ENCODE results near the gene SIM1.

The SIM1 gene, protein sequence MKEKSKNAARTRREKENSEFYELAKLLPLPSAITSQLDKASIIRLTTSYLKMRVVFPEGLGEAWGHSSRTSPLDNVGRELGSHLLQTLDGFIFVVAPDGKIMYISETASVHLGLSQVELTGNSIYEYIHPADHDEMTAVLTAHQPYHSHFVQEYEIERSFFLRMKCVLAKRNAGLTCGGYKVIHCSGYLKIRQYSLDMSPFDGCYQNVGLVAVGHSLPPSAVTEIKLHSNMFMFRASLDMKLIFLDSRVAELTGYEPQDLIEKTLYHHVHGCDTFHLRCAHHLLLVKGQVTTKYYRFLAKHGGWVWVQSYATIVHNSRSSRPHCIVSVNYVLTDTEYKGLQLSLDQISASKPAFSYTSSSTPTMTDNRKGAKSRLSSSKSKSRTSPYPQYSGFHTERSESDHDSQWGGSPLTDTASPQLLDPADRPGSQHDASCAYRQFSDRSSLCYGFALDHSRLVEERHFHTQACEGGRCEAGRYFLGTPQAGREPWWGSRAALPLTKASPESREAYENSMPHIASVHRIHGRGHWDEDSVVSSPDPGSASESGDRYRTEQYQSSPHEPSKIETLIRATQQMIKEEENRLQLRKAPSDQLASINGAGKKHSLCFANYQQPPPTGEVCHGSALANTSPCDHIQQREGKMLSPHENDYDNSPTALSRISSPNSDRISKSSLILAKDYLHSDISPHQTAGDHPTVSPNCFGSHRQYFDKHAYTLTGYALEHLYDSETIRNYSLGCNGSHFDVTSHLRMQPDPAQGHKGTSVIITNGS

DNA sequence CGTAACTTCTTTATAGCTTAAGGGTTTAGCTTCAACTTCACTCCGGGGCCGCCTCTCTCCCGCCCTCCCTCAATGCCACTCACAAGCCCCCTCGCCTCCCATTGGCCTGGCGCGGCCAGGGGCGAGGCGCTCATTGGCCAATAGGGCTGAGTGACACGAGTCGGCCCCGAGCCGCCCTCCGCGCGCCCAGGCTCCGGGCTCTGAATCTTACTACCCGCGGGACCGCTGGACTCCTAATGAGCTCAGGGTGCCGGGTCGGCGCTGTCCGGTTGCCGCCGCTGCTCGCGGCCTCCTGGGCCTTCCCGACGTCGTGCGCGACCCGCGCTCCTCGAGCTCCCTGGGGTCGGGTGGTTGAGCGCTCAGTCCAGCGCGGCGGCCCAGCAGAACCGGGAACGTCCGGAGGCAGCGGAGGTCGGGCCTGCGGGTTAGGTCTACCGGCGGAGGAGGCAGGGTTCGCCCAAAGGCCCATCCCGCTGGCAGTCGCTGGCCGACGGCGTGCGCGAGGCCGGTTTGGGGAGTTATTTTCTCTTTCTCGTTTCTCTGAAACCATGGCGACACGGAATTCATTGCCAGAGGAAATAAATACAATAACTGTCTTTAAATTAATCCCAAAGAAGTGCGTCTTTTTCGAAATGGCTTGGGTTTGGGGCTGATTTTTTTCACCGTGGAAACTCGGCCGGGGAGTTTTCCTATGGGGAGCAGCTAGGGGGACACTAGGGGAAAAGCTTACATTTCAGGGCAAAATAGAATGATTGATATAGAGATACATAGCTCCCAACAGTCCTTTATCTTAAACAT is at the start of gene SIM1:
SIM1 (minus strand) TSS at position 19 of the 798 bp plus-strand sequence. CDS start 1,453 bp downstream, outside the sequence.
- no peak for DNase-seq

DNA sequence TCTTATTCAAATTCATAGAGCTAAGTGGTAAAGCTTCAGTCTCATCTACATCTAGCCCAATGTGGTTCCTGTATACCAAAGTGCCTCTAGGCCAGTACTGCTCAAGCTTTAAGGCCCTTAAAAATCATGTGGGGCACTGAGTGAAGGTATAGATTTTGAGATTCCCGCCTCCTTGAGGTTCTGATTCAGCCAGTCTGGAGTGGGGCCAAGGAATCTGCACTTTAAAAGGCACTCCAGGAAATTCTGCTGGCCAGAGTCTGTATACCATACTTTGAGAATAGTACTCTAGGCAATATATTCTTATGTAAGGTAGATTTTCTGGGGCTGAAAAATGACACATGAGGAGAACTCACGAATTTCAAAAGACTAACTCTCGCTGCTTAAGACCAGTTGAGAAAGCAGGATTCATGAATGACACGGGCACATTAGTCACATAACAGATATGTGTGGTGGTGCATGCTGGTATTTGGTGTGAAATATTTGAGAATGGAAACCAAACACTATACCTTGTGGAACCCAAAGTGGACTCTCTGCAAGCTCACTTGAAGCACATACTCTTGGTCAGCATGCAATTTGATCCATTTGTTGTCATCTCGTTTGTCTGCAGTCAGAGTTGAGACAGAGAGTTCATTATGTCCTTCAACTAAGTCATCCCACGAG is 47.6 kb upstream of the SIM1 start:
- DNase-seq, result no peak

DNA sequence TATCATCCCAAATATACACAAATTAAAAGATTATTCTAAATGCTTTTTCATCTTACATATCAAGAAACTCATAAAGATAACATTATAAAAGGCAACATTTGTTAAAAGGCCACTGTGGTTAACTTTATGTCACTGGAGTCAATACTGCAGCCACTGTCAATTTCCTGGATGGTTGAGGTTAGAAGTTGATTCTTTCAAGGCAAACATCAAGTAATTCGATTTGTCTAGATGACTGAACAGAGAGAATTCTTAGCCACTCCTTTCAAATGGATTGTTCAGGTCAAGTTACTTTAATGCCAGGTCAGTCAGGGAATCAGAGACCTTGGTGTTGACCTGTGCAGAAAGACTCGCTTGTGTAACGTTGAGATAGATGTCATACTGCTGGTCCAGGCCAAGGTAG is 44.4 kb upstream of the SIM1 start:
- DNase-seq, result no peak

DNA sequence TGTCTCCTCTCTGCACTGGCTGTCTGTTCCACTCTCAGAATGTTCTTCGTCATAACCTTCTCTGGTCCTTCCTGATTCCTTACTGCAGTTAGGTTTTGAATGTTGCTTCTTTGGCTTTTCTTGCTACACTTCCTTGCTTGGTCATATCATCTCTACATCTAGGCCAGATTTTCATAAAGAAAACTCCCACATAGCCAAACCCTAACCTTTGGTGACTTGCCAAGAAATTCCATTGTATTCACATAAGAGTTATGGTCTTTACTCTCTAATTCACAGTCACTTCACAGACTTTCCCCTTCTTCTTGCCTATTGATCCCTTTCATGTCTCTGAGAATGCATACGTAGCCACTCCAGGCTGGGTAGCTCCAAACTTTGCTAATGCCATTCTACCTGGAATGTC is 41.9 kb upstream of the SIM1 start:
- no peak for DNase-seq

DNA sequence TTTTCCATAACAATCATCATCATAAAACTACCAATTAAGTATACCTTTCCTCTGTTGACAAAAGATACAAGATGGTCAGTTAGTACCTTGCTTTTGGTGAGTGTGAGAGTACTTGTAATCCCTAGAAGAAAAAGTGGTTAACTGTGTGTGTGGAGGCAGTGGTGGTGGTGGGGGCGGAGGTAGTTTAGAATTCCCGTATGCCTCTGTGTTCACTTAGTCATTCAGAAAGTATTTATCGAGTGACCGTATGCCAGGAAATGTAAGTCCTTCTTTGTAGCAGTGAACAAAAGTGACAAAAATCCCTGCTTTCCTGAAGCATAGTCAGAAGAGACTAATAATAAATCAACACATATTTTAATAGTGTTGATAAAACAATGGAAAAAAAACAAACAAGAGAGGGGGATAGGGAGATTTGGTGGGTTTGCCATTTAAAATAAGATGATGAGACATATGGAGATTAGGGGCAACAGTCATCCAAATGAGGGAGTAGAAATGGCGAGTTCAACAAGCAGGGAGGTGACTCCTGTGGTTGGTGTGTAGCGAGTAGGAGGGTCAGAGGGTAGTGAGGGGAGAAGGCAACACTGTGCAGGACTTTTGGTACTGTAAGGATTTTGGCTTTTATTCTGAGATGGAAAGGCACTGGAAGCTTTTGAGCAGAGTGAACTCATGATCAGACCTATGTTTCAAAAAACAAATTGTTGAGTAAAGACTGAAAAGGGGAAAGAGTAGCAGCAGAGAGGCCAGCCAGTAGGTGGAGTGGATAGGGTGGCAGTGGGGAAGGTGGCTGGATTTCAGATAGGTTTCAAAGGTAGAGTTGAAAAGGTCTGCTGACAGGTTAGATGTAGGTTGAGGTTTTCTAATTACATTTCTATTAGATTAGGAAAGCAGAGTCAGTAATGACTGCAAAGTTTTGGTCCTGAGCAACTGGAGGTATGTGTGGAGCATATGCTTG is 40.3 kb upstream of the SIM1 start:
- DNase-seq, result no peak

DNA sequence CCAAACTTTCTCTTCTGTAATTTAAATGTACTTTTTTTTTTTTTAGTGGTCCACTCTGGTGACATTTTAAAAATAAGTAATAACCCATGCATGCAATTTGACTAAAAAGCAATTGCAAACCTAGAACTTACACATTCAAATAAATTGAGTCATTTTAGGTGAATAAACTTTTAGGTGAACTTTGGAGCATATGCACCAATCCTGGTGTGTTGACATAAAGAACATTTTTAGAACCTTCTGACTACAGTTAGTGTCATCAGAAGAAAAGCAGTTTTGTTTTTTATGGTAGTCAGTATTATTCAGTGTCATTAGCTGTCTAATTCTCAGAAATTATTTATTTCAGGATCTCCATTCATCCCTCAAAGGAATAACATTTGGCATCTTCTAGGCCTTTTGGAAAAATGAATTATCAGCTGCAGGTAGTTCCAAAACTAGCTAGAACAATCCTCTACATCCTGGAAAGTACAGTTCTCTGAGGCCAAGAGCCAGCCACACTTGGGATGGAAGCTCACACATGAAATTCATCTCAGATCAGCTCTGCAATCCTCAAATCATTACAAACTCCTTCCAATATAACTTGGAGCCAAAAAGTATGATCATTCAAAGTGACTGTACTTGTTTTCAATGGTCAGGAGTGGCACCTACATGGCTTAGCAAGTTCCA is 38.5 kb upstream of the SIM1 start:
- no peak for DNase-seq

DNA sequence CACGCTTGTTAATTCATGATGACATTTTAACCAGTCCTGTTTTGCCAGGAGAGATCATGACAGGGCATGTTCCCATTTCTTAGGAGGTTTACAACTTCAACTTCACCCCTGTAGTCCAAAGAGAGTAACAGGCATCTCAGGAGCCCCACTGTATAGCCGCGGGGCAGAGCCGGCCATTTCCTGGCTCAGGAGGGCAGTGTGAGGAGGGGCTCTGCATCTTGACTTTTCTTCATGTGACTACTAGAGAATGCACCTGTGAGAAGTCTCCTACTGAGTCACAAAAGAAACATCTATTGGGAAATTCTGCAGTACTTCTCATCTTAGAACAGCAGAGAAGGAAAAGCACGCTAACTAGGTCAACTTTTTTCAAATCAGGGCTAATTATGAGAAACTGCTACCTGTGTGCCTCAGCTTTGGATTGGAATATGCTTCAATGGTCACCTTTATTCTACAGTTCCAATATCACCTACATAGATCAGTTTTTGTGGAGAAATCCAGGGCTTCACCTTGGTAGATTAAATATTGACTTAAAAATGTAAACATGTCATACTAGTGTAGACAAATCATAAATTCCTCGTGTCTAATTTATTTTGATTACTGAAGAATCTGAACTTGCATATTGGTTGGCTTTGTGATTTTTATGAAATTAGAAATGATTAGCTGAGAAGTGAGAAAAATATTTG is 28.6 kb upstream of the SIM1 start:
- no peak for DNase-seq

DNA sequence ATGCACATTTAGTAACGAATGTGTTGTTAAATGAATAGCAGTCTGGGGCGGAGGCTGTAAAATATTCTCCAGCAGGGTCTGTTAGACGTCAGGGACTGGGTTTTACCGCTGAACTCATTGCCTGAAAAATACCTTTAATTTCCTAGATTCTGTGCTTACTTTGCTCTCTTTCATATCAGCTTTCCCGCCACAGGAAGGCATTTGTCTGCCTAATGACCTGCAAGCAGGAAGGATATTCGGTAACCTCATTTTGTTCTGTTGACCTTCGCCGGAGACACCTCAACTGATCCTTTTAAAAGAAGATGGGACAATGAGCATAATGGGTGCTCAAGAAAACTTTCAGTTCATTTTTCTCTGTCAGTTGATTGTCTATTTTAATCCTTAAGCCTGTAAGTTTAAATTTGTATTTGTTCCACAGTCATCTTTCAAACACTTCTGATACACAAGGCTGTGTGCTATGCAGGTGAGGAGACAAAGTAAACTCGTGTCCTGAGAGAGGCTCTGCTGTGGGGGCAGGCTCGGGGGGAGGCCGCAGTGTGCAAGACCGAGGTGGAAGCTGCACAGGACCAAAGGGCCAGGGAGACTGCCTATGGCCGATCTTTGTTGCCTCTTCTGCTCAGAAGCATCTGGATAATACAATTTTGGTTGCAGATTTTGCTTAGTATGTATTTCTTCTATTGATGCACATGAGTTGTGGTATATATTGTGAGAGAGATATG is 27.4 kb upstream of the SIM1 start:
- no peak for DNase-seq

DNA sequence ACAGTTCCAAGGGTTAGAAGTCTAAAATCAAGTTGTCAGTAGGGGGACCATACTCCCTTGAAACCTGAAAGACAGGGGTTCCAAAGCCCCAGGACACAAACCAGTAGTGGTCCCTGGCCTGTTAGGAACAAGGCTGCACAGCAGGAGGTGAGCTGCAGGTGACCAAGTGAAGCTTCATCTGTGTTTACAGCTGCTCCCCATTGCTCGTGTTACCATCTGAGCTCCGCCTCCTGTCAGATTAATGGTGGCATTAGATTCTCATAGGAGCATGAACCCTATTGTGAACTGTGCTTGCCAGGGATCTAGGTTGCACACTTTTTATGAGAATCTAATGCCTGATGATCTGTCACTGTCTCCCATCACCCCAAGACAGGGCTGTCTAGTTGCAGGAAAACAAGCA is 25.3 kb upstream of the SIM1 start:
- DNase-seq, result no peak

DNA sequence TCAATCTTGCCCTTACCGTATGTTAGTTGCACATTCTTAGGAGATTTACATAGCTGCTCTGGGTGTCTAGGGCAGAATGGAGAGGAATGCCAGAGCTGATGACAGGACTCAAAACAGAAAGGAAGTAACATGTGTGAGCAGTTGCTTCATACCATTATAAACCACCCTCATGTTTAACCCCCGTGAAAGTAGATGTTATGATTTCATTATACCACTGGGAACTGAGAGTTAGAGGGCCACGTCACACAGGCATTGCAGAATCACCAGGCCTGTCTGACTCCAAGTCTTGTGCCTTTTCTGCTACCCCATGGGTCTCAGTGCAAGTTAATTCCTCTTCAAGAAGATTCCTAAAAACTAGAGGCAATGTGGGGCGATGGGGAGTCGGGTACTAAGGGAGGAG is 23.5 kb upstream of the SIM1 start:
- no peak for DNase-seq

DNA sequence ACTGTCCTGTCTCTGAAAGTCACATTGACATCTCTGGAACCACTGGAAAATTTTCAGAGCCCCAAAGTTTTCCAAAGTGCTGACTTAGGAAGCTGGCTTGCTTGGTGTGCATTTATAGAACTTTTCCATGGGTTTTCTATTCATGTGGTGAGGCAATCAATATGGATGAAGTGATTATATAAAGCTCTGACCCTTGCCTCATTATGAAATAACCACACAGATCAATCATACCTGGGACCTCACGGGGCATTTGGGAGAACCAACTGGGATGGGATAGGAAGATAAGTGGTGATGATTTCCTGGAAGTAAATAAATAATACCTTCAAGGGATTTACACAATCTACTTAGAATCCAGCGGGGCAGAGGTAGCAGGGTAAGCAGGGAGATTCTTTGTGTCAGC is 22.9 kb upstream of the SIM1 start:
- no peak for DNase-seq

DNA sequence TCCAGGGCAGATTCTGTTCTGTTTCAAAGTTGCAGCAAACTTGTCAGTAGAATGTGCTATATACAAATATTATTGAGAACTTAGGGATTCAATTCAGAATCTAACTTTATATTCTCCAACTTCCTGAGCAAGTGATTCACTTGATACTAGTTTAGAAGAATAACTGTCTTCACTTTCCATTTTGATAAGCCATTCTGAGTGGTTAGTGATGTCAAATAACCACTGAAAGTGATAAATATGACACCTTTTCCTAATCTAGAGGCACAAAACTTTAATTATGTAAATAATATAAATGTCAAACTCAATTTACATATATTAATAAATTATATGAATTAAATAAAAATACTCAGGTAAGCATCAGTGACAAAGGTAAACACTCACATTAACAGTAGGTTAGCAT is 20.5 kb upstream of the SIM1 start:
- DNase-seq, result no peak

DNA sequence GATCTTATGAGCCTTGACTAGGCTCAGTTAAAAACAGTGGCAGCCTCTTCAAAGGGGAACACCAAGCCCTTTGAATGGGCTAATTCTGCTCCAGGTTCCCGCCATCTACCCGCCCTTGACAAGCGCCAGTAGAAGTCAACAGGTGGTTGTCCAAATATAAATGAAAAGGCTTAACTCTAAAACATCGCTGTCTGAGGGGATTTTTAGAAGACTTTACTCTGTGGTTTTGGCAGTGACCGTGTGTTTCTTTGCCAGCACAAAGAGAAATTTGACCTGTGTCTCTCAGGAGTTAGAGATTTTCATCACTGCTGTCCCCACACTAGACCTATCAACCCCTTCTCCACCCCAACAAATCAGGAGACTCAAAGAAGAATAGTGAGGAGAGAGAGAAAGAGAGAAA is 19.8 kb upstream of the SIM1 start:
- DNase-seq, result no peak

DNA sequence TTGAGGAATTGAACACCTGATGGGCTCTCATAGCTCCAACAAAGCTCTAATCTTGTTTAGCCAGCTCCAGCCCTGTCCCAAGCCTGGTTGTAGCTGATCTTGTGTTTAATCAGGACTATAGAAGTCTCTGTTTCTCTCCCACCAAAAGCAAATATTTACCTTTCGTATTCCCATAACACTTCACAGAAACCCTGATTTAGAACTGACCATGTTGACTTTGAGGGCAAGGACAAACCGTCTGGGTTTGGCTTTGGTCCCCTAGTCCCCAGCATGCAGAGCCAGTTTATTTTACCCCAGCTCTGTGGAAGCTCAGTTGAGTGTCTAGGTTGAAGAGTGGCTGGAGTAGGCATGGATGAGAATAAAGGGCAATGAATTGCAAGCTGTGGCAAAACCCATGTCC is 18.0 kb upstream of the SIM1 start:
- DNase-seq, result no peak

DNA sequence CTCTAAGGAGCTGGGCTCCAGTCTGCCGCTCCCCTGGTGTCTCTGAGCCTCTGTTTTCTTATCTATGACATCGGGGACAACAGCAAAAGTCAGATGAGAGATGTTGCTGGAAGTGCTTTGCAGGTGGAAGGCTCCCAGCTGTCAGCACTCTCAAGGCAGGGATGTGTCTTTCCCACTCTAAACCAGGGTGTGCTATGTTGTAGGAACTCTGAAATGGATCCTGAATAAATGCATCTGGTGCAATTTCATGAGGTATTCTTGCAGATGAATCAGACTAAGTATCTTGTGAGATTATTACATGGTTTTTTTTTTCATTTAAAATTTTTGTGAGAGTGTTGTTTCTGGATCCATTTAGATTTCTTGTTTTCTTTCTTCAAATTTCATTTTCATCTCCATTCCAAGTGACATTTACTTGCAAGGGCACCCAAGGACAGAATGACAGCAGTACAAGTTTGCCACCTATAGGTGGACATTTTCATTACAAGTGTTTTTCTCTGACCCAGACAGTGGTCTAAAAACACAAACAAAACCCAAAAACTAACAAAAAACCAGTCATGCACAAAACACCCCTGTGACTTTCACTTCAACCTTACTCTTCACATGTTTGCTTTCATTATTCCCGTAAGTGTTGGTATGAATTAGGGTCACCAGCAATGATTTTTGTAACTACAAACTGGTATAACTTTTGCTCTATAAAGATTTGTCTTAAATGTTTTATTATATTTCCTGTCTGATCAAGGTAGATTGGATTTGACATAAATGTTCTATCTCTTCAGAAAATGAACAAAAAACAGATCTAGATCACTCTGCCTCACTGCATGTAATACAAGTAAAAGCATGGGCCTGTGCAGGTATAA is 14.7 kb upstream of the SIM1 start:
- no peak for DNase-seq

DNA sequence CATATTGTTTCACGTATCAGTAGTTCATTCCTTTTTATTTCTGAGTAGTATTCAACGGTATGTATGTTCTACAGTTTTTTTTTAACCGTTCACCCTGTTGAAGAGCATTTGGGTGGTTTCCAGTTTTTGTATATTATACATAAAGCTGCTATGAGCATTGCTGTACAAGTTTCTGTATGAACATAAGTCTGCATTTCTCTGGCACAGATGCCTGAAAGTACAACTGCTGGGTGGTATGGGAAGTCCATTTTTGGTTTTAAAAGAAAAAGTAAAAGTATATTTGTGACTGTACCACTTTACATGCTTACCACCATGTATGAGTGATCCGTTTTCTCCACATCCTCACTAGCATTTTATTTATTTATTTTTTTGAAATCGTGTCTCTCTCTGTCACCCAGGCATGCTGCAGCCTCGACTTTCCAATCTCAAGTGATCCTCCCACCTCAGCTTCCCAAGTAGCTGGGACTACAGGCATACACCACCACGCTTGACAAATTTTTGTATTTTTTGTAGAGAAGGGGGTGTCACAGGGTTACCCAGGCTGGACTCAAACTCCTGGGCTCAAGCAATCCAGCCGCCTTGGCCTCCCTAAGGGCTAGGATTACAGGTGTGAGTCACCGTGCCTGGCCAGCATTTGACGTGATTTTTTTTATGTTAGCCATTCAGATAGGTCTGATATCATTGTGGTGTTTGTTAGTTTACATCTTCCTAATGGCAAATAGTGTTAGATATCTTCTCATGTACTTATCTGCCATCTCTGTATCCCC is 11.0 kb upstream of the SIM1 start:
- DNase-seq, result no peak

DNA sequence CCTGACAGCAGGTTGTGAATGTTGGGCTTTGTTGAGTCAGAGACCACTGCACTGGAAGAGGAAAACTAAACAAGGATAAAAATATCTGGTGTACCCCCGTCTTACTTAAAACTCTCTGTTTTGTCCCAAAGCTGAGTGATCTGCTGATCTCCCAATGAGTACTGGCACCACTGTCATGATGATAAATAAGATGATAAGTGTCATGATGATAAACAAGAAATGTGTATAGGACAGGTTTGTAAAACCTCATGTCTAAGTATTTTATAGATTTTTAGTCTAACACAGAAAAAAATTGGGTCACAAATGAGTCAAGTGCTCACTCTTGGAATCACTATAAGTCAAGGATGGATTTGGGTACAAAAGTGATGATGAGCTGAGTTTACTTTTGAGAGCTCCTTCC is 8.5 kb upstream of the SIM1 start:
- no peak for DNase-seq

DNA sequence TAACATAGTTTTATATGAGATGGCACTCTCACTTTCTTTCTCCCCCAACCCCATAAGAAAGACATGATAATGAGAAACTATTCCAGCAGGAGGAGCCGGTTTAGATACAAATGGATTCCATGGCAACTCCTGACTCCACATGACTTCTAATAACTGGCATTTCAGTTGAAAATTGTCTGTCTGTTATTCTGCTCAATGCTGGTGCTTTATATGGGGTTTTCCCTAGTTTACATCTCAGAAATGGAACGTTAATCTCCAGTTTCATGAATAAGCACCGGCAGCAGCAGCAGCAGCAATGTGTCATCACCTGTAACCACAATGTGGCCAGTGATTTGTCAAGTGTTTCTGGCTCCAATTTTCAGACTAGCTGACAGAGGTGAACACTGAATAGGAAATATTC is 8.0 kb upstream of the SIM1 start:
- DNase-seq, result no peak
